HEK293 (cell line): Measurements from ENCODE around the gene PDHX.

Experiments
- CTCF ChIA-PET: fragments of 350-600 bp; formaldehyde crosslinking; extraction: SDS; loops from one replicate; lab custom pipeline; 2021; ENCODE audit warnings: antibody characterized with exemption; lab: Yijun Ruan, JAX
- POLR2A ChIA-PET: fragments of 300-600 bp; formaldehyde crosslinking; extraction: SDS; loops from one replicate; lab custom pipeline; 2020; ENCODE audit warnings: antibody characterized with exemption, inconsistent platforms; lab: Yijun Ruan, JAX
- H3K27ac ChIP-seq: fragments of 200-500 bp; sonication (Bioruptor generic); 2 replicates; pipeline ENCODE4 v1.5.1; 2014; ENCODE audit warnings: low read depth, low read length, control low read depth, inconsistent platforms; ENCODE audit errors: extremely low read depth
- H3K36me3 ChIP-seq, 2 experiments: fragments of 200-500 bp in 1 of 2; sonication (Bioruptor generic) in 1 of 2; 1 replicate in 1 of 2; 2 replicates in 1 of 2; pipeline ENCODE4 v1.5.1; 2014 to 2017; ENCODE audit warnings: inconsistent platforms in 2 of 2, low read length in 2 of 2; ENCODE audit not compliant: control insufficient read depth in 2 of 2, insufficient read depth in 1 of 2
- H3K4me1 ChIP-seq: fragments of 200-500 bp; sonication (Bioruptor generic); 2 replicates; pipeline ENCODE4 v1.5.1; 2014; ENCODE audit warnings: mild to moderate bottlenecking, low read length, inconsistent platforms; ENCODE audit not compliant: control insufficient read depth, insufficient read depth
- H3K4me3 ChIP-seq: 2 replicates; pipeline ENCODE4 v1.5.1; 2011; ENCODE audit warnings: low read depth, mild to moderate bottlenecking, control low read depth, low read length, moderate library complexity
- H3K9me3 ChIP-seq: fragments of 200-500 bp; sonication (Bioruptor generic); 2 replicates; pipeline ENCODE4 v1.5.1; 2014; ENCODE audit warnings: low read depth, low read length, inconsistent platforms; ENCODE audit not compliant: control insufficient read depth, insufficient read depth
- ELK4 ChIP-seq: IDR thresholded peaks from 2 replicates; pipeline ENCODE4 v1.6.1; 2011; ENCODE audit warnings: mild to moderate bottlenecking, low read depth, low read length, borderline replicate concordance
- HOXC10 ChIP-seq: sonication (generic); formaldehyde crosslinking; IDR thresholded peaks from 2 replicates; pipeline ENCODE4 v1.8.1; 2023; ENCODE audit warnings: mild to moderate bottlenecking, missing genetic modification reagents
- KLF8 ChIP-seq: fragments of 450-650 bp; formaldehyde crosslinking; IDR thresholded peaks from 2 replicates; pipeline ENCODE4 v1.5.1; 2016; ENCODE audit warnings: missing biosample characterization, missing genetic modification characterization
- RBAK ChIP-seq: fragments of 450-650 bp; formaldehyde crosslinking; IDR thresholded peaks from 2 replicates; pipeline ENCODE4 v1.5.1; 2016; ENCODE audit warnings: missing biosample characterization, missing genetic modification characterization
- SCRT2 ChIP-seq: fragments of 450-650 bp; formaldehyde crosslinking; IDR thresholded peaks from 2 replicates; pipeline ENCODE4 v1.5.1; 2016; ENCODE audit warnings: missing biosample characterization, missing genetic modification characterization
- SETDB1 ChIP-seq: IDR thresholded peaks from one replicate; pipeline ENCODE4 v1.6.1; 2017; ENCODE audit warnings: mild to moderate bottlenecking, low read length, moderate library complexity, mixed read lengths; ENCODE audit not compliant: insufficient read length
- ZBTB10 ChIP-seq: fragments of 450-650 bp; formaldehyde crosslinking; IDR thresholded peaks from 2 replicates; pipeline ENCODE4 v1.5.1; 2016; ENCODE audit warnings: missing biosample characterization, missing genetic modification characterization
- ZFP37 ChIP-seq: fragments of 450-650 bp; formaldehyde crosslinking; IDR thresholded peaks from 2 replicates; pipeline ENCODE4 v1.5.1; 2016; ENCODE audit warnings: missing biosample characterization, missing genetic modification characterization
- ZNF10 ChIP-seq: fragments of 450-650 bp; formaldehyde crosslinking; IDR thresholded peaks from 2 replicates; pipeline ENCODE4 v1.5.1; 2017; ENCODE audit warnings: missing biosample characterization, missing genetic modification characterization
- ZNF16 ChIP-seq: fragments of 450-650 bp; formaldehyde crosslinking; IDR thresholded peaks from 2 replicates; pipeline ENCODE4 v1.5.1; 2016; ENCODE audit warnings: low read depth, missing biosample characterization, missing genetic modification characterization
- ZNF280D ChIP-seq: fragments of 450-650 bp; formaldehyde crosslinking; IDR thresholded peaks from 2 replicates; pipeline ENCODE4 v1.5.1; 2016; ENCODE audit warnings: missing biosample characterization, missing genetic modification characterization
- ZNF416 ChIP-seq: fragments of 450-650 bp; formaldehyde crosslinking; IDR thresholded peaks from 2 replicates; pipeline ENCODE4 v1.5.1; 2016; ENCODE audit warnings: missing biosample characterization, missing genetic modification characterization
- ZNF426 ChIP-seq: fragments of 450-650 bp; formaldehyde crosslinking; IDR thresholded peaks from 2 replicates; pipeline ENCODE4 v1.5.1; 2017; ENCODE audit warnings: missing biosample characterization, missing genetic modification characterization, mild to moderate bottlenecking, inconsistent platforms, moderate library complexity
- ZNF473 ChIP-seq: fragments of 450-650 bp; formaldehyde crosslinking; IDR thresholded peaks from 2 replicates; pipeline ENCODE4 v1.5.1; 2017; ENCODE audit warnings: missing biosample characterization, missing genetic modification characterization
- ZNF521 ChIP-seq: fragments of 450-650 bp; formaldehyde crosslinking; IDR thresholded peaks from 2 replicates; pipeline ENCODE4 v1.5.1; 2017; ENCODE audit warnings: missing biosample characterization, mild to moderate bottlenecking, missing genetic modification characterization
- ZNF561 ChIP-seq: fragments of 450-650 bp; IDR thresholded peaks from 2 replicates; pipeline ENCODE4 v1.5.1; 2018; ENCODE audit warnings: missing biosample characterization, missing genetic modification characterization, borderline replicate concordance
- ZNF658 ChIP-seq: fragments of 450-650 bp; formaldehyde crosslinking; IDR thresholded peaks from 2 replicates; pipeline ENCODE4; 2016; ENCODE audit warnings: missing biosample characterization, missing genetic modification characterization
- ZNF843 ChIP-seq: fragments of 450-650 bp; formaldehyde crosslinking; IDR thresholded peaks from 2 replicates; pipeline ENCODE4 v1.5.1; 2016; ENCODE audit warnings: missing biosample characterization, missing genetic modification characterization
- TF ChIP-seq, protein P1 (sequence below): fragments of 450-650 bp; formaldehyde crosslinking; IDR thresholded peaks from 2 replicates; pipeline ENCODE4 v1.5.1; 2016; ENCODE audit warnings: missing biosample characterization, missing genetic modification characterization

The PDHX gene

GRCh38 chr11:34964610-34965331, 48.4 kb downstream of the PDHX start:
- Histone ChIP-seq H3K36me3 (peaks cover under 1 to 31% of the 10 kb centered on the region in 2 experiments; a peak in 2 of 3 replicates), H3K4me1 (no peaks in the 10 kb centered on the region), H3K4me3 (no peak overlapping the region), H3K27ac (no peak overlapping the region), H3K9me3 (no peaks in the 10 kb centered on the region)
- ChIA-PET CTCF (no interaction called here), POLR2A (no interaction called here)
- TF ChIP-seq ZNF658 (tag by site-specific recombination) (no peak), ZNF843 (tag by site-specific recombination) (no peak), SETDB1 (no peak), RBAK (tag by site-specific recombination) (no peak), ZFP37 (no peak), ZNF473 (tag by site-specific recombination) (no peak), HOXC10 (no peak), ZNF280D (no peak), ELK4 (no peak), KLF8 (tag by site-specific recombination) (no peak), ZNF10 (tag by site-specific recombination) (no peak), ZNF561 (no peak), ZNF426 (tag by site-specific recombination) (no peak), ZNF416 (no peak), ZBTB10 (tag by site-specific recombination) (no peak), ZNF521 (tag by site-specific recombination) (no peak), ZNF16 (tag by site-specific recombination) (no peak), SCRT2 (tag by site-specific recombination) (no peak)
- TF ChIP-seq, protein P1, sequence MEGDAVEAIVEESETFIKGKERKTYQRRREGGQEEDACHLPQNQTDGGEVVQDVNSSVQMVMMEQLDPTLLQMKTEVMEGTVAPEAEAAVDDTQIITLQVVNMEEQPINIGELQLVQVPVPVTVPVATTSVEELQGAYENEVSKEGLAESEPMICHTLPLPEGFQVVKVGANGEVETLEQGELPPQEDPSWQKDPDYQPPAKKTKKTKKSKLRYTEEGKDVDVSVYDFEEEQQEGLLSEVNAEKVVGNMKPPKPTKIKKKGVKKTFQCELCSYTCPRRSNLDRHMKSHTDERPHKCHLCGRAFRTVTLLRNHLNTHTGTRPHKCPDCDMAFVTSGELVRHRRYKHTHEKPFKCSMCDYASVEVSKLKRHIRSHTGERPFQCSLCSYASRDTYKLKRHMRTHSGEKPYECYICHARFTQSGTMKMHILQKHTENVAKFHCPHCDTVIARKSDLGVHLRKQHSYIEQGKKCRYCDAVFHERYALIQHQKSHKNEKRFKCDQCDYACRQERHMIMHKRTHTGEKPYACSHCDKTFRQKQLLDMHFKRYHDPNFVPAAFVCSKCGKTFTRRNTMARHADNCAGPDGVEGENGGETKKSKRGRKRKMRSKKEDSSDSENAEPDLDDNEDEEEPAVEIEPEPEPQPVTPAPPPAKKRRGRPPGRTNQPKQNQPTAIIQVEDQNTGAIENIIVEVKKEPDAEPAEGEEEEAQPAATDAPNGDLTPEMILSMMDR (tag by site-specific recombination) = no peak
